ENCODE data around the gene SERPINF2.

DNA sequence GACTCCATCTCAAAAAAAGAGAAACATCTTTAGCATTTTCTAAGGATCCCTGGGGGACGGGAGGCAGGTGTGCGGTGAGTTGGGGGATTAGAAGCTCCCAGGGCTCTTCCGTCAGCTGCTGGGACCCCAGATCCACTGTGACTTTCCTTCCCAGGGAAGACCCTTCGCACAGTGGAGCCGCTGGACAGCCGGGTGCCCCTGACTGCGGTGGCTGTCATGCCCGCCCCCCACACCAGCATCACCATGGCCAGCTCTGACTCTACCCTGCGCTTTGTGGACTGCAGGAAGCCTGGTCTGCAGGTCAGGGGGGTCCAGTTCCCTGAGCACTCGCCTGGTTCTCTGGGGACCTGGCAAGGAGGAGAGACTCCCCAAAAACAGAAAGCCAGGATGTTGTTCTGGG lies 7.3 kb upstream of the SERPINF2 start:
- TF ChIP-seq, protein P1, sequence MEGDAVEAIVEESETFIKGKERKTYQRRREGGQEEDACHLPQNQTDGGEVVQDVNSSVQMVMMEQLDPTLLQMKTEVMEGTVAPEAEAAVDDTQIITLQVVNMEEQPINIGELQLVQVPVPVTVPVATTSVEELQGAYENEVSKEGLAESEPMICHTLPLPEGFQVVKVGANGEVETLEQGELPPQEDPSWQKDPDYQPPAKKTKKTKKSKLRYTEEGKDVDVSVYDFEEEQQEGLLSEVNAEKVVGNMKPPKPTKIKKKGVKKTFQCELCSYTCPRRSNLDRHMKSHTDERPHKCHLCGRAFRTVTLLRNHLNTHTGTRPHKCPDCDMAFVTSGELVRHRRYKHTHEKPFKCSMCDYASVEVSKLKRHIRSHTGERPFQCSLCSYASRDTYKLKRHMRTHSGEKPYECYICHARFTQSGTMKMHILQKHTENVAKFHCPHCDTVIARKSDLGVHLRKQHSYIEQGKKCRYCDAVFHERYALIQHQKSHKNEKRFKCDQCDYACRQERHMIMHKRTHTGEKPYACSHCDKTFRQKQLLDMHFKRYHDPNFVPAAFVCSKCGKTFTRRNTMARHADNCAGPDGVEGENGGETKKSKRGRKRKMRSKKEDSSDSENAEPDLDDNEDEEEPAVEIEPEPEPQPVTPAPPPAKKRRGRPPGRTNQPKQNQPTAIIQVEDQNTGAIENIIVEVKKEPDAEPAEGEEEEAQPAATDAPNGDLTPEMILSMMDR (IDR thresholded peaks at IDR 0.05) = no peak
- no peak for TF ChIP-seq ZFX (IDR thresholded peaks at IDR 0.05; ENCODE audit: borderline replicate concordance)

Data from 22Rv1 (cell line).